ENCODE data around the gene CD209.

GRCh38 chr19:7773841-7774240 is 26.5 kb upstream of the CD209 start:
- no peak for TF ChIP-seq EZH2 (IDR thresholded peaks at IDR 0.05)
- no peak for TF ChIP-seq POLR2AphosphoS5 (IDR thresholded peaks at IDR 0.05; ENCODE audit: borderline replicate concordance, low read depth, low read length)
- TF ChIP-seq FOXP2 (optimal IDR thresholded peaks at IDR 0.05; ENCODE audit: control extremely low read depth, extremely low read length, insufficient read depth) = no peak

Data from SK-N-MC (cell line).